Ishikawa (cell line): ENCODE results near the gene FCHO1.
A peak's percentile ranks its signal among the peaks of the same experiment; 100 is the strongest.

ENCODE experiments used
- ZBTB7A ChIP-seq: IDR thresholded peaks from 2 replicates; pipeline ENCODE4 v1.6.1; 2012; ENCODE audit warnings: low read depth
- TF ChIP-seq, protein P1 (sequence below): IDR thresholded peaks from 2 replicates; pipeline ENCODE4 v1.6.1; 2012

DNA sequence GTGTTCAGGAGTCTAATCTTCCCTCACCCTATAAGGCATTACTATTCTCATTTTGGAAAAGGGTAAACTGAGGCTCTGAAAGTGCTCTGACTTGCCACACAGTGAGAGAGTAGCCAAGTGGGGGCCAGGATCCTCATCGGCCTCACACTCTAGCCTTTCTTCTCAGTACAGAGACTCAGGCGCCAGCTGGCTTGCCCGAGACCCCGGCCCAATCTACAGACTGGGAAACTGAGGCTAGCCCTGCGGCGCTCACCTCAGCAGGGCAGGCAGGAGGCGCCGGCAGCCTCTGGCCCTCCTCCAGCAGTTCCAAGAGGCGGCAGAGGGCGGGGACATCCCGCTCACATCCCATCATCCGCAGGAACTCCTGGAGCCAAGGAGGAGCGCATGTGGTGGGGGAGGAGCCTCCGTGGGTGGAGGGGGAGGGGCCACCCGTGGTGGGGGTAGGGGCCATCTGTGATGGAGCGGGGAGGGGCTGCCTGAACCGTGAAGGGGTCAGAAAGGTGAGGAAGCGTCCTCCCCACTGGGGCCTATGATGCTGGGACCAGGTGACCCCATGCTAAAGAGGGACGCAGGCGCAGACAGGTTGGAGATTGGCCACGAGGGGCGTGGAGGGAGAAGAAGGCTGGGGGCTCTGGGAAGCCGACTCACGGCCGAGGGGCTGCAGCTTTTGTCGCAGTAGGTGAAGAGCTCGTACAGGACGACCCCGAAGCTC lies 78.7 kb downstream of the FCHO1 start:
- peak; percentile 95 for TF ChIP-seq ZBTB7A
- TF ChIP-seq, protein P1, sequence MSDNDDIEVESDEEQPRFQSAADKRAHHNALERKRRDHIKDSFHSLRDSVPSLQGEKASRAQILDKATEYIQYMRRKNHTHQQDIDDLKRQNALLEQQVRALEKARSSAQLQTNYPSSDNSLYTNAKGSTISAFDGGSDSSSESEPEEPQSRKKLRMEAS: peak; percentile 39; the same call in 1 of the 2 replicates
